MCF 10A (cell line): ENCODE measurements around the gene PRUNE1. TPM values are rescaled to one million over a fixed set of nuclear protein-coding genes. Genes with fewer than 3 reads are reported as not detected.

Experiments
- BruUV-seq: library from RNA; stranded (reverse); fragments of 400-500 nt; replicated peaks from 2 replicates; lab custom pipeline; 2021; lab: Mats Ljungman, UMichigan
- CTCF ChIA-PET: fragments of 300-600 bp; sonication (Branson Sonifier 250); formaldehyde crosslinking; extraction: SDS; loops from one replicate; lab custom pipeline; 2021; ENCODE audit warnings: antibody characterized with exemption, inconsistent platforms; lab: Yijun Ruan, JAX
- POLR2A ChIA-PET: fragments of 300-600, 350-650 bp; sonication (Branson Sonifier 250); formaldehyde crosslinking; extraction: SDS; loops from one replicate; lab custom pipeline; 2020; ENCODE audit warnings: antibody characterized with exemption, inconsistent platforms; lab: Yijun Ruan, JAX
- DNase-seq: peaks from one replicate; pipeline ENCODE4 v3.0.0-alpha.2; 2018; ENCODE audit not compliant: unreplicated experiment
- H3K27ac Mint-ChIP-seq: one replicate; pipeline ENCODE4 v1.8.0; 2022; ENCODE audit warnings: mild to moderate bottlenecking, low read depth, mixed read lengths; ENCODE audit not compliant: unreplicated experiment
- H3K27me3 Mint-ChIP-seq: one replicate; pipeline ENCODE4 v1.8.0; 2022; ENCODE audit warnings: mixed read lengths; ENCODE audit not compliant: insufficient read depth, unreplicated experiment
- H3K36me3 Mint-ChIP-seq: one replicate; pipeline ENCODE4 v1.8.0; 2022; ENCODE audit warnings: mild to moderate bottlenecking, moderate library complexity, mixed read lengths; ENCODE audit not compliant: insufficient read depth, unreplicated experiment
- H3K4me1 Mint-ChIP-seq: one replicate; pipeline ENCODE4 v1.8.0; 2022; ENCODE audit warnings: mixed read lengths; ENCODE audit not compliant: insufficient read depth, unreplicated experiment
- H3K4me3 Mint-ChIP-seq: one replicate; pipeline ENCODE4 v1.8.0; 2022; ENCODE audit warnings: mild to moderate bottlenecking, moderate library complexity, mixed read lengths; ENCODE audit not compliant: unreplicated experiment
- H3K9me3 Mint-ChIP-seq: one replicate; pipeline ENCODE4 v1.8.0; 2022; ENCODE audit warnings: mixed read lengths; ENCODE audit not compliant: unreplicated experiment
- intact Hi-C: fragments of 100-400 bp; cut with micrococcal nuclease; formaldehyde crosslinking; loops from 2 replicates; pipeline ENCODE4 v1.14.1; 2022
- total RNA-seq: library from RNA; stranded (reverse); gene quantifications from 2 replicates; pipeline ENCODE4 v1.2.3, GENCODE V29; 2022
- TF ChIP-seq, protein P1 (sequence below): fragments of 200-600 bp; IDR thresholded peaks from one replicate; pipeline ENCODE4 v1.8.0; 2022; ENCODE audit warnings: antibody characterized with exemption, mild to moderate bottlenecking; ENCODE audit not compliant: unreplicated experiment

The PRUNE1 gene
- total RNA-seq, 1 experiment from 2014 or later, result 17.6 TPM

DNA sequence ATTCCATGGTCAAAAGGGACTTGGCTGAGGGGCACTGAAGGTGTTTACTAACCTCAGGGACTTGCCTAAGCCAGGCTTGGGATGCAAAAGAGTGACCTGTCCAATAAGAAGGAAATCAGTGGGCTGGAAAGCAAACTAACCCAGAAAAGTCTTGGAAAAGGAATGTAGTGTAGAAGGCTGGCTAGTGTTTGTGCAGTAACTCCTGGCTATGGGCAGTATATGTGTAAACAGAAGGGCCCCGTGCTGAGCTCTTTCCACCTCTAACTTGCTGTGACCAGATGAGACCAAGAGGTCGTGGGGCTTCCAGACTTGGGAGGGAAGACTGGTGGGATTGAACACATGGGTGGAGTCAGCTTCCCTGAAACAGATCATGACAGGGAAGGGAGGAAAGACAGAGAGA, 5.6 kb upstream of the PRUNE1 start:
- TF ChIP-seq, protein P1, sequence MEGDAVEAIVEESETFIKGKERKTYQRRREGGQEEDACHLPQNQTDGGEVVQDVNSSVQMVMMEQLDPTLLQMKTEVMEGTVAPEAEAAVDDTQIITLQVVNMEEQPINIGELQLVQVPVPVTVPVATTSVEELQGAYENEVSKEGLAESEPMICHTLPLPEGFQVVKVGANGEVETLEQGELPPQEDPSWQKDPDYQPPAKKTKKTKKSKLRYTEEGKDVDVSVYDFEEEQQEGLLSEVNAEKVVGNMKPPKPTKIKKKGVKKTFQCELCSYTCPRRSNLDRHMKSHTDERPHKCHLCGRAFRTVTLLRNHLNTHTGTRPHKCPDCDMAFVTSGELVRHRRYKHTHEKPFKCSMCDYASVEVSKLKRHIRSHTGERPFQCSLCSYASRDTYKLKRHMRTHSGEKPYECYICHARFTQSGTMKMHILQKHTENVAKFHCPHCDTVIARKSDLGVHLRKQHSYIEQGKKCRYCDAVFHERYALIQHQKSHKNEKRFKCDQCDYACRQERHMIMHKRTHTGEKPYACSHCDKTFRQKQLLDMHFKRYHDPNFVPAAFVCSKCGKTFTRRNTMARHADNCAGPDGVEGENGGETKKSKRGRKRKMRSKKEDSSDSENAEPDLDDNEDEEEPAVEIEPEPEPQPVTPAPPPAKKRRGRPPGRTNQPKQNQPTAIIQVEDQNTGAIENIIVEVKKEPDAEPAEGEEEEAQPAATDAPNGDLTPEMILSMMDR, result no peak
- Mint-ChIP-seq H3K4me1 (peaks cover 32% of the 10 kb centered on the region), H3K27me3 (no peaks in the 10 kb centered on the region), H3K27ac (no peak overlapping the region), H3K36me3 (peaks cover 27% of the 10 kb centered on the region), H3K4me3 (peak overlapping the region; percentile 13), H3K9me3 (no peaks in the 10 kb centered on the region)
- ChIA-PET POLR2A (interaction anchor here (1.1 to 1.3 kb wide), 3 partner anchors 8 to 26 kb away, joined by 3 to 6 read pairs (median 3); partner anchors contain the start of gene ANXA9), CTCF (interaction anchor here (0.5 to 12.4 kb wide), 6 partner anchors 8 to 177 kb away, joined by 3 to 302 read pairs (median 4); partner anchors contain the start of genes ANXA9, CDC42SE1, CERS2 and TNFAIP8L2)
- intact Hi-C loops, result no loop called here
- no TSS peak for BruUV-seq
- no peak for DNase-seq

DNA sequence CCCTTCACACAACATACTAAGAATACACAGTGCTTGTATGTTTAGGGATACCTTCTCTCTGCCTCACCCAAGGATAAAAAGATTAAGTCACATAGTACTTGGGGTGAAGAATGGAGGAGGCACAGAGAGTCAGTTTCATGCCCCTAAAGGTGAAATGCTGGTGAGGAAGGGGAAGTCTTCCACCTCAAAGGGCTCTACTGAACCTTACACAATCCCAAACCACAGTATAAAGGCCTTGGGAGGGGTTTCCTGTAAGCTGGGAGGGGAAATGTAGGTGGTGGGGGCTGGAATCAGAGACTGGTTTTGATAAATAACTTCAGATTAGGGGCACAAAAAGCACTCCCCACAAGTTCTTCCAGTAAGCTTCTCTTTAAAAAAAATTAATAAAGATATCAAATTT, 5.1 kb upstream of the PRUNE1 start:
- BruUV-seq, result no TSS peak

DNA sequence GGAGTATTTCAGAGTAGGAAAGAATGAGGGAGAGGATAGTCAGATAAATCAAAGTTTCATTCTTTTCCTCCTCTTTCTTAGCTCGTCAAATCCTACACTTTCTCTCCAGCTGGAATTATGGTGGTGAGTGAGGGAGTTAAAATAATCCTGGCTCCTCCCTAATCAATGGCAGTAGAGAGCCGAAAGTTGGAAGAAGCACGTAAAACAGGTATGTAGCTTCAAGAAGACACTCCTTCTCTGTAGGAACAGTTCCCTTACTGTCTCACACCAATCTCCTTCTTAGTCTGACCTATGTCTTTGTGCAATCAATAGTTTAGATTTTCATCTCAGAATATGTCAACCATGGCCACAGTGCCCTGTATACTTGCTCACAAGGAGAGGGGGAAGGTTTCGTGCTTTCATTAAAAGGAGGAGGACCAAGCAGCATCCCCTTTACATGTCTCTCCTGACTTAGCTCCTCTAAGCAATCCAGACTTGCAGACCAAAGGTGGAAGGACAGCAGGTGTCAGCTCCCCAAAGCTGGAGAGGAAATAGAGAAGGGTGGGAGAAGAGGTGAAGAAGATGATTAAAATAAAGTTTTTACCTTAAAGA, 2.4 kb upstream of the PRUNE1 start:
- intact Hi-C loops, result loop anchor here (1.0 to 5.0 kb wide), 3 partner anchors 27 to 444 kb away; partner anchors contain the start of gene CDC42SE1
- peak; percentile 38 for DNase-seq
- Mint-ChIP-seq H3K4me3 (peak overlapping the region; percentile 94), H3K9me3 (no peaks in the 10 kb centered on the region), H3K36me3 (peaks cover 16% of the 10 kb centered on the region), H3K27ac (peak overlapping the region; percentile 99), H3K4me1 (peaks cover 43% of the 10 kb centered on the region), H3K27me3 (no peaks in the 10 kb centered on the region)
- ChIA-PET POLR2A (interaction anchor here (0.6 to 3.7 kb wide), 53 partner anchors 10 to 1118 kb away, joined by 3 to 61 read pairs (median 5); partner anchors contain the start of genes ANXA9, APH1A, C1orf56 and CDC42SE1), CTCF (interaction anchor here (0.5 to 3.7 kb wide), 33 partner anchors 10 to 750 kb away, joined by 3 to 113 read pairs (median 5); partner anchors contain the start of genes ANXA9, BNIPL, CDC42SE1 and MLLT11)
- TF ChIP-seq, protein P1, result no peak
- no TSS peak for BruUV-seq

More for the DNA sequence above, 5.1 kb upstream of the PRUNE1 start:
- intact Hi-C loops, result no loop called here
- H3K27me3 Mint-ChIP-seq, result no peaks in the 10 kb centered on the region
- H3K9me3 Mint-ChIP-seq, result no peaks in the 10 kb centered on the region
- TF ChIP-seq, protein P1, result no peak
- H3K27ac Mint-ChIP-seq, result no peak overlapping the region
- ChIA-PET CTCF (interaction anchor here (0.5 to 1.2 kb wide), 4 partner anchors 8 to 380 kb away, joined by 3 to 5 read pairs (median 4); partner anchors contain the start of gene CDC42SE1), POLR2A (interaction anchor here (0.7 to 1.2 kb wide), 4 partner anchors 9 to 73 kb away, joined by 3 read pairs; no protein-coding TSS in a partner anchor)
- H3K36me3 Mint-ChIP-seq, result peaks cover 27% of the 10 kb centered on the region
- peaks cover 37% of the 10 kb centered on the region for H3K4me1 Mint-ChIP-seq
- H3K4me3 Mint-ChIP-seq, result no peak overlapping the region
- DNase-seq, result no peak
